T follicular helper cell (primary cell): ENCODE results near the gene TMEM266.

Experiments
- DNase-seq: peaks from one replicate; pipeline ENCODE4 v3.0.0-alpha.2; 2020; ENCODE audit warnings: low read depth

The TMEM266 gene

DNA sequence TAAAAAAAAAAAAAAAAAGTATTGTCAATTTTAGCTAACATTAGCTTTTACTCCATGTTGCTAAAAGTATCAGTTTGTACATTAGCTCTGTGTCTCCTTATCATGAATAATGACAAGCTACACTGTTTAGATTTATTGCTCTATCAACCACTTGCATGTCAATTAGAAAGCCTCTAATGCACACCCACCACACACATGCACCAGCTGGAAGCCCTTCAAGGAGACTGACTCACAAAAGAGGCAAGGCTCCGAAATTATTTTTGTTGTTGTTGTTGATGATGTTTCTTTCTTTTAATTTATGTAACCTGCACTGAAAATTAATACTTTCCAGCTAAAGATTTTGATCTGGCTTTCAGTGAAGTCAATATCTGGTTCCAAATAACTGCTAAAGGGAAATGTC is 180.0 kb downstream of the TMEM266 start:
- no peak for DNase-seq

DNA sequence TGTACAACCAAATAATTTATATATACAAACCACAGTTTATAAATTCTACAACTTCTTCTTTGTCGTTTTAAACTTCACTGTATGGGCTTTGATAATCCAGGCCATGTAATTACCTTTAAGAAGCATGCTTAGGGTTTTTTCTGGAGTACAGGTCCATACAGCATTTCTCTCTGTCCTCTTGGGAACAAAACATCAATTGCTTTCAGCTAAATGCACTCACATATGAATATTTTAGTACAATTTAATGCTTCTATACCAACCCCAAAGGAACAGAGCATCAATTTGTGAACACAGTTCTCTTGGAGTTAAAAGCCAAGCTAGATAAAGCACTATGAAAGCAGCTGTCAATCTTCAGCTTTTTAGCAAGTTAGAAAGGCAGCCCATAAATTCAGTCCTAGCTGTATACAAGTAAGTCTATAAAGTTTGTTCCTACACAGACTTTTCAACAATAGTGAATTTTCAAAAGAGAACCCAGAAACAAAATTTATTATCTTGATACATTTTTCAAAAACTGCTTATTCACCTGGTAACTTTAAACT is 185.4 kb downstream of the TMEM266 start:
- no peak for DNase-seq

DNA sequence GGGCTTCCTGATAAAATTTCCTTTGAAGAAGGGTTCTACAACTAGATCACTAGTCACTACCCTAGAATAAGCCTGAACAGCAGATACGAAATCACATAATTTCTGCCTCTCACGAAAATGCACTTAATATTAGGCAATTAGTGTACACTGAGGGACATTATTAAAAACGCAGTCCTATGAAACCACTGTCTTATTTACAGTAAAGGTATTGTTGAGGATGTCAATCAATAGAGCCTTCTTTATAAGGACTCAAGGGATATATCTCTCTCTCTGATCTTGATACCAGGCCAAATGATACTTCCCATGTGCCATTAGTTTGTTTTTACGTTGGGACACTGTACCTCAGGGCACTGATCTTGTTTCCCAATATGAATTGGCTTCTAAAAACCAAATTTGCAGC is 191.9 kb downstream of the TMEM266 start:
- no peak for DNase-seq

DNA sequence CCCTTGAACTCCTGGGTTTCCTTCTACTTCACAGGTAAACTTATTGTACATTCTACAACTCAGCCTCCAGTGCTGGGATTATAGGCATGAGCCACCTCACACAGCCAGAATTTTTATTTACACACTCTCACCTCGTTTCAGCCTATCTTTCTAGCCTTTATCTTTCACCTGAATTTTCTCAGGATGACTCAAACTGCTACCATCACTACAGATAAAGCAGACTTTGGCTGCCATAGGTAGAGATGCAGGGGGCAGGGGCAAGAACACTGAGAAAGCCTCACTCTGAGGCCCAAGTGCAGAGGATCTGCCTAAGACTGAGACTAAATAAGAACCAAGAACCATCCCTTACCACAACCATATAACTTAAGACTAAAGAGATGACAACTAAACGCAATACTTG is 192.5 kb downstream of the TMEM266 start:
- DNase-seq, result no peak

DNA sequence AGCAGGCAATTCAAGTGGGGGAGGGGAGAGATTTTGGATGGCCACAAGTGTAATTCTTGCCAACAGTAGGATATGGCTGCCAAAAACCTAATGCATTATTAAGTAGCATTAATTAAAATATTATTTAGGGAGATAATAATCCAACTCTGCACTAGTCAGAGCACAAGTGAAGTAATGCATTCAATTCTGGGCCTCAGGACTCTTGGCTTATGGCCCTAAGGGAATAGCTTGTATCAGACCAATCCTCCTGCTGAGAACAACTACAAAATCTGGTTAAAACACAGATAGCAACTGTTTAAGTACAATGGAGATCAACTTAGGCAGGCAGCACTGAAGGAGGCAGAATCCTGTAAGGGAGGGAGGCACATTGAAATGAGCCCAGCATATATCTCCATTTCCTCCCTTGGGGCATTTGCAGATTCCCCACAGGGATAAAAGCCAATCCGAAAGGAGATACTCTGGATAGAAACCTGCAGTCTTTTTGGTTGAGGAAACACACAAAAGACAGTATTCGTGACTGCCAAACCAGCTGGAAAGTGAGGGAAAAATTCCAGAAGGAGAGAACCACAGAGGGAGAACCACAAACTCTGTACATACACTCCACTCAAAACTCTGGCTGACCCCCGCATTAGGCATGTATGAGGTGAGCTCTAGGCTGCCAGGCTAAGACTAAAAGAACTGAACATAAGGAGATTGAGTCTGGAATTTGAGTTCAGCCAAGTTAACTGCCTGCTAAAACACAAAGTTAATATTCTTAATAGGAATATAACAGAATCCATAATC is 194.1 kb downstream of the TMEM266 start:
- DNase-seq, result no peak
